Endothelial cell of umbilical vein (primary cell): Measurements from ENCODE around the gene ST3GAL4.

Experiments used
- CTCF ChIP-seq, 2 donors: IDR thresholded peaks; 1 replicate in 1 of 2; 2 replicates in 1 of 2; pipeline ENCODE4 v1.5.1; 2011; ENCODE audit warnings: low read length in 2 of 2, mild to moderate bottlenecking in 2 of 2, moderate library complexity in 2 of 2, control low read depth in 1 of 2, inconsistent platforms in 1 of 2, low read depth in 1 of 2; ENCODE audit not compliant: insufficient read depth in 1 of 2; ENCODE audit errors: extremely low read depth in 1 of 2
- EZH2 ChIP-seq: IDR thresholded peaks from 2 replicates; pipeline ENCODE4 v1.6.1; 2012; ENCODE audit warnings: borderline replicate concordance, low read depth, mild to moderate bottlenecking, moderate library complexity, low read length, inconsistent platforms; ENCODE audit not compliant: severe bottlenecking
- JUN ChIP-seq: IDR thresholded peaks from 2 replicates; pipeline ENCODE4 v1.6.1; 2011; ENCODE audit warnings: borderline replicate concordance, low read depth; ENCODE audit not compliant: insufficient read length, insufficient read depth
- POLR2A ChIP-seq: IDR thresholded peaks from 2 replicates; pipeline ENCODE4 v1.6.1; 2012; ENCODE audit warnings: low read depth, mild to moderate bottlenecking, control low read depth, low read length

- TF ChIP-seq CTCF (IDR thresholded peaks at IDR 0.05; ENCODE audit: extremely low read depth in 1 of 2, insufficient read depth in 1 of 2, low read depth in 1 of 2, low read length in 2 of 2): no peak
- TF ChIP-seq JUN: peak; percentile 18
- TF ChIP-seq EZH2: no peak
- no peak for TF ChIP-seq POLR2A
Observed at GRCh38 chr11:126345759-126346585, 9.5 kb upstream of the ST3GAL4 start.
